Common myeloid progenitor, CD34-positive (primary cell): Measurements from ENCODE around the gene SYNPO2.

ENCODE experiments used
- CTCF ChIA-PET: fragments of 350-600 bp; sonication (Branson Sonifier 250); formaldehyde crosslinking; loops from one replicate; lab custom pipeline; 2021; ENCODE audit warnings: antibody characterized with exemption; lab: Charles Lee
- POLR2A ChIA-PET: fragments of 350-600 bp; sonication (Branson Sonifier 250); formaldehyde crosslinking; loops from one replicate; lab custom pipeline; 2021; ENCODE audit warnings: antibody characterized with exemption; lab: Charles Lee
- DNase-seq, 3 donors: peaks; one replicate each; pipeline versions ENCODE4 v3.0.0 to v3.0.0-alpha.2; 2013
- H3K27ac ChIP-seq, 2 experiments: 1 replicate in 1 of 2; 2 replicates in 1 of 2; pipeline ENCODE4 v1.7.0; 2013; ENCODE audit warnings: inconsistent platforms in 2 of 2, low read length in 2 of 2, mild to moderate bottlenecking in 2 of 2, low read depth in 1 of 2, moderate library complexity in 1 of 2; ENCODE audit not compliant: severe bottlenecking in 2 of 2, insufficient read depth in 1 of 2, poor library complexity in 1 of 2
- H3K27me3 ChIP-seq, 5 experiments: replicated peaks in 2 of 5; 1 replicate in 3 of 5; 2 replicates in 2 of 5; pipeline versions ENCODE4 v1.6.1 to v1.7.0; 2013; ENCODE audit warnings: low read length in 4 of 5, mild to moderate bottlenecking in 2 of 5, moderate library complexity in 2 of 5, inconsistent platforms in 1 of 5; ENCODE audit not compliant: insufficient read depth in 5 of 5, control insufficient read depth in 4 of 5
- H3K36me3 ChIP-seq, 4 experiments: 1 replicate in 2 of 4; 2 replicates in 2 of 4; pipeline versions ENCODE4 v1.6.1 to v1.7.0; 2013; ENCODE audit warnings: low read length in 3 of 4, control low read depth in 1 of 4, mild to moderate bottlenecking in 1 of 4; ENCODE audit not compliant: control insufficient read depth in 4 of 4, insufficient read depth in 4 of 4
- H3K4me1 ChIP-seq, 4 experiments: 1 replicate in 3 of 4; 2 replicates in 1 of 4; pipeline versions ENCODE4 v1.6.1 to v1.7.1; 2013; ENCODE audit warnings: low read length in 3 of 4, mild to moderate bottlenecking in 3 of 4, control low read depth in 1 of 4, inconsistent platforms in 1 of 4, moderate library complexity in 1 of 4; ENCODE audit not compliant: control insufficient read depth in 4 of 4, insufficient read depth in 4 of 4; ENCODE audit errors: control extremely low read depth in 1 of 4
- H3K4me3 ChIP-seq, 7 experiments: 1 replicate in 4 of 7; 2 replicates in 3 of 7; pipeline versions ENCODE4 v1.5.1 to v1.7.0; 2013; ENCODE audit warnings: mild to moderate bottlenecking in 7 of 7, low read length in 6 of 7, moderate library complexity in 6 of 7, inconsistent platforms in 2 of 7, low read depth in 2 of 7, control low read depth in 1 of 7; ENCODE audit not compliant: insufficient read depth in 4 of 7, control insufficient read depth in 1 of 7; ENCODE audit errors: extremely low read depth in 1 of 7
- H3K9me3 ChIP-seq, 5 experiments: 1 replicate in 4 of 5; 2 replicates in 1 of 5; pipeline versions ENCODE4 v1.6.1 to v1.7.1; 2013; ENCODE audit warnings: low read length in 4 of 5, mild to moderate bottlenecking in 2 of 5, inconsistent platforms in 1 of 5, low read depth in 1 of 5, moderate library complexity in 1 of 5; ENCODE audit not compliant: control insufficient read depth in 4 of 5, insufficient read depth in 2 of 5; ENCODE audit errors: control extremely low read depth in 1 of 5
- WGBS: methylation state at CpG from one replicate; pipeline ENCODE4 v1.1.5; 2013; ENCODE audit not compliant: insufficient coverage; 5-methylcytosine and 5-hydroxymethylcytosine counted together

Gene SYNPO2

GRCh38 chr4:119099227-119099810 is 210.7 kb downstream of the SYNPO2 start:
- WGBS, result no CpG with 5 or more reads among the region's 1 CpG
- ChIA-PET CTCF (no interaction called here), POLR2A (no interaction called here)
- H3K4me3 ChIP-seq, result no peak overlapping the region
- peaks cover 0 to 7% (median 2%) of the 10 kb centered on the region in 4 experiments for H3K4me1 ChIP-seq
- H3K9me3 ChIP-seq, result no peaks in the 10 kb centered on the region
- no peak for DNase-seq
- H3K36me3 ChIP-seq, result no peaks in the 10 kb centered on the region
- H3K27me3 ChIP-seq, result no peaks in the 10 kb centered on the region
- no peak overlapping the region for H3K27ac ChIP-seq

GRCh38 chr4:119100655-119101054 is 212.0 kb downstream of the SYNPO2 start:
- Histone ChIP-seq H3K4me1 (peaks cover 0 to 19% (median 4%) of the 10 kb centered on the region in 4 experiments), H3K36me3 (no peaks in the 10 kb centered on the region), H3K9me3 (no peaks in the 10 kb centered on the region), H3K27me3 (no peaks in the 10 kb centered on the region), H3K27ac (no peak overlapping the region), H3K4me3 (no peak overlapping the region)
- no peak for DNase-seq
- CTCF ChIA-PET, result no interaction called here
- POLR2A ChIA-PET, result no interaction called here
- no CpG with 5 or more reads among the region's 1 CpG for WGBS

- no peak overlapping the region for H3K4me3 ChIP-seq
- no peaks in the 10 kb centered on the region for H3K27me3 ChIP-seq
- H3K27ac ChIP-seq, result no peak overlapping the region
- 81% methylated on average over 2 of the region's 2 CpGs for WGBS
- POLR2A ChIA-PET, result no interaction called here
- peak; percentile 40 to 76 (median 71) for DNase-seq
- CTCF ChIA-PET, result interaction anchor here (0.8 to 1.1 kb wide), 2 partner anchors 13 to 61 kb away, joined by 3 to 4 read pairs; no protein-coding TSS in a partner anchor
- peaks cover 0 to 32% (median 8%) of the 10 kb centered on the region in 4 experiments for H3K4me1 ChIP-seq
- H3K9me3 ChIP-seq, result no peaks in the 10 kb centered on the region
- H3K36me3 ChIP-seq, result no peaks in the 10 kb centered on the region
These were observed 214.6 kb downstream of the SYNPO2 start for GRCh38 chr4:119103263-119103662.

GRCh38 chr4:119104644-119105273 is 216.1 kb downstream of the SYNPO2 start:
- CTCF ChIA-PET, result interaction anchor here (1.9 kb wide), 1 partner anchor 65 kb away, joined by 4 read pairs; no protein-coding TSS in a partner anchor
- WGBS, result 97% methylated on average over 3 of the region's 4 CpGs

GRCh38 chr4:119105605-119106004 is 217.0 kb downstream of the SYNPO2 start:
- Histone ChIP-seq H3K27ac (no peak overlapping the region), H3K9me3 (no peaks in the 10 kb centered on the region), H3K4me1 (peaks cover 0 to 32% (median 8%) of the 10 kb centered on the region in 4 experiments), H3K27me3 (no peaks in the 10 kb centered on the region), H3K36me3 (no peaks in the 10 kb centered on the region), H3K4me3 (peak overlapping the region in 1 of 7 experiments; percentile 8)
- WGBS, result no CpG with 5 or more reads among the region's 1 CpG
- no peak for DNase-seq
- CTCF ChIA-PET, result interaction anchor here (1.2 to 1.9 kb wide), 2 partner anchors 19 to 66 kb away, joined by 3 to 4 read pairs; no protein-coding TSS in a partner anchor
- POLR2A ChIA-PET, result no interaction called here

More at GRCh38 chr4:119104644-119105273, 216.1 kb downstream of the SYNPO2 start:
- Histone ChIP-seq H3K9me3 (no peaks in the 10 kb centered on the region), H3K27me3 (no peaks in the 10 kb centered on the region), H3K4me1 (peaks cover 0 to 32% (median 8%) of the 10 kb centered on the region in 4 experiments), H3K4me3 (peak overlapping the region in 1 of 7 experiments; percentile 7), H3K27ac (no peak overlapping the region), H3K36me3 (no peaks in the 10 kb centered on the region)
- DNase-seq, result no peak
- POLR2A ChIA-PET, result no interaction called here

- DNase-seq, result no peak
- H3K4me3 ChIP-seq, result no peak overlapping the region
- CTCF ChIA-PET, result interaction anchor here (1.2 to 1.9 kb wide), 3 partner anchors 18 to 67 kb away, joined by 3 to 4 read pairs (median 3); no protein-coding TSS in a partner anchor
- WGBS, result 100% methylated on average over 4 of the region's 4 CpGs
- peaks cover 0 to 32% (median 8%) of the 10 kb centered on the region in 4 experiments for H3K4me1 ChIP-seq
- POLR2A ChIA-PET, result no interaction called here
- H3K27ac ChIP-seq, result no peak overlapping the region
- H3K27me3 ChIP-seq, result no peaks in the 10 kb centered on the region
- no peaks in the 10 kb centered on the region for H3K9me3 ChIP-seq
- H3K36me3 ChIP-seq, result no peaks in the 10 kb centered on the region
These were observed 217.7 kb downstream of the SYNPO2 start for GRCh38 chr4:119106036-119107000.
